ENCODE measurements around the gene TMEM198. TPM values are rescaled to one million over a fixed set of nuclear protein-coding genes. Genes with fewer than 3 reads are reported as not detected.

The TMEM198 gene
- total and polyA plus RNA-seq, 9 of the 15 experiments (the other 6 are each of a cell fraction or from before 2014, with no cell fraction given): 0.03 to 3.8 (median 1.0) TPM

GRCh38 chr2:219514196-219514761 is 29.5 kb upstream of the TMEM198 start, which contains the start of gene ASIC4 (continued):
- peak; percentile 55; the same call in 1 of the 2 replicates for TF ChIP-seq OTX1 (CRISPR knock-in tag; IDR thresholded peaks at IDR 0.05)
- no peak for TF ChIP-seq THAP7 (CRISPR knock-in tag; IDR thresholded peaks at IDR 0.05)
- TF ChIP-seq CREB3 (tag; conservative IDR thresholded peaks at IDR 0.05; ENCODE audit: low read depth): no peak
- TF ChIP-seq MAZ (CRISPR knock-in tag; conservative IDR thresholded peaks at IDR 0.05 in 1 of 2, IDR thresholded peaks at IDR 0.05 in 1 of 2): peak; percentile 94 to 97
- no peak for TF ChIP-seq ELK3 (CRISPR knock-in tag; IDR thresholded peaks at IDR 0.05)
- TF ChIP-seq GTF2F1 (IDR thresholded peaks at IDR 0.05; ENCODE audit: low read depth, low read length): no peak
- TF ChIP-seq ZBED1 (IDR thresholded peaks at IDR 0.05): no peak
- TF ChIP-seq GTF2E2 (tag; IDR thresholded peaks at IDR 0.05): no peak
- no peak for TF ChIP-seq RBM34 (IDR thresholded peaks at IDR 0.05; ENCODE audit: borderline replicate concordance, insufficient read depth, low read length)
- no peak for TF ChIP-seq MCM3 (IDR thresholded peaks at IDR 0.05)
- no peak for TF ChIP-seq ZNF780A (CRISPR knock-in tag; IDR thresholded peaks at IDR 0.05)
- TF ChIP-seq E2F6 (IDR thresholded peaks at IDR 0.05; ENCODE audit: borderline replicate concordance in 1 of 2, extremely low read depth in 1 of 2, insufficient read depth in 1 of 2, insufficient read length in 1 of 2, low read depth in 1 of 2, low read length in 1 of 2, poor library complexity in 1 of 2, severe bottlenecking in 1 of 2): peak; percentile 81 to 91
- no peak for TF ChIP-seq NFE2 (IDR thresholded peaks at IDR 0.05; ENCODE audit: low read depth)
- 0 out of 2 replicates have a peak, but pooled peaks have one; percentile 13 for TF ChIP-seq CHD2 (IDR thresholded peaks at IDR 0.05; ENCODE audit: low read depth, low read length)
- peak; percentile 45 to 92; a peak in 2 of 4 replicates for TF ChIP-seq RCOR1 (IDR thresholded peaks at IDR 0.05; ENCODE audit: borderline replicate concordance in 1 of 2, low read depth in 2 of 2, low read length in 2 of 2)
- TF ChIP-seq MCM2 (IDR thresholded peaks at IDR 0.05; ENCODE audit: low read depth): no peak
- no peak for TF ChIP-seq FOXJ3 (CRISPR knock-in tag; IDR thresholded peaks at IDR 0.05)
- TF ChIP-seq MYBL2 (IDR thresholded peaks at IDR 0.05; ENCODE audit: low read depth): no peak
- TF ChIP-seq MYBL2 (CRISPR knock-in tag; IDR thresholded peaks at IDR 0.05; ENCODE audit: borderline replicate concordance): no peak
- peak; percentile 97 for TF ChIP-seq TARDBP (IDR thresholded peaks at IDR 0.05)
- no peak for TF ChIP-seq ASH1L (IDR thresholded peaks at IDR 0.05; ENCODE audit: borderline replicate concordance, low read depth, partially characterized antibody)
- TF ChIP-seq TOE1 (IDR thresholded peaks at IDR 0.05; ENCODE audit: borderline replicate concordance): no peak
- TF ChIP-seq TOE1 (CRISPR knock-in tag; IDR thresholded peaks at IDR 0.05; ENCODE audit: borderline replicate concordance, low read depth): no peak
- no peak for TF ChIP-seq ATF2 (CRISPR knock-in tag; IDR thresholded peaks at IDR 0.05)
- peak; percentile 81; the same call in 1 of the 2 replicates for TF ChIP-seq KAT7 (CRISPR knock-in tag; IDR thresholded peaks at IDR 0.05; ENCODE audit: borderline replicate concordance)

Measured in K562 (cell line).